ENCODE results near the gene OST4. TPM values are rescaled to one million over a fixed set of nuclear protein-coding genes. Genes with fewer than 3 reads are reported as not detected.

OST4 gene
- total RNA-seq, 1 experiment from 2014 or later, result 166 TPM

DNA sequence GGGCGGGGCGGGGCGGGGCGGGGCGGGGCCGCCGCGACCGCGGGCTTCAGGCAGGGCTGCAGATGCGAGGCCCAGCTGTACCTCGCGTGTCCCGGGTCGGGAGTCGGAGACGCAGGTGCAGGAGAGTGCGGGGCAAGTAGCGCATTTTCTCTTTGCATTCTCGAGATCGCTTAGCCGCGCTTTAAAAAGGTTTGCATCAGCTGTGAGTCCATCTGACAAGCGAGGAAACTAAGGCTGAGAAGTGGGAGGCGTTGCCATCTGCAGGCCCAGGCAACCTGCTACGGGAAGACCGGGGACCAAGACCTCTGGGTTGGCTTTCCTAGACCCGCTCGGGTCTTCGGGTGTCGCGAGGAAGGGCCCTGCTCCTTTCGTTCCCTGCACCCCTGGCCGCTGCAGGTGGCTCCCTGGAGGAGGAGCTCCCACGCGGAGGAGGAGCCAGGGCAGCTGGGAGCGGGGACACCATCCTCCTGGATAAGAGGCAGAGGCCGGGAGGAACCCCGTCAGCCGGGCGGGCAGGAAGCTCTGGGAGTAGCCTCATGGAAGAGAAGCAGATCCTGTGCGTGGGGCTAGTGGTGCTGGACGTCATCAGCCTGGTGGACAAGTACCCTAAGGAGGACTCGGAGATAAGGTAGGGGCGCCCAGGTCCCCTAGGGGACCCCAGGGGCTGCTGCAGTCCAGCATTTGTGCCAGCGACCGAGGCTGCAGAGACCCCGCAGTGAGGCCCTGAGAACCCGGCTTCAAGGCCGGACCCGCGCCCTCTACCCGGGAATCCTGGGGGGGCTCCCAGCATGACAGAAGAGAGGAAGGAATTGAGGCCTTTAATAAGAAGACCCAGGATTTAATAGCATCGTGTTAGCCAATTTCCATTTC lies 15.5 kb upstream of the OST4 start, which contains the start of gene KHK:
Gene KHK, plus strand, starts transcription at position 49 of the 870 bp plus-strand sequence. Its CDS starts 488 bp downstream, at position 537.
- Histone ChIP-seq H3K36me3 (ENCODE audit: low read depth) (no peaks in the 10 kb centered on the region), H3K4me1 (replicated peaks; ENCODE audit: insufficient read depth) (peaks cover 18% of the 10 kb centered on the region), H4K20me1 (ENCODE audit: insufficient read depth) (no peaks in the 10 kb centered on the region), H3K4me2 (peak within 1 kb of the TSS; percentile 87), H3K27ac (no peak within 1 kb of the TSS), H3K27me3 (ENCODE audit: insufficient read depth, low read depth) (no peaks in the 10 kb centered on the region), H2AFZ (peak within 1 kb of the TSS; percentile 100), H3K9me3 (ENCODE audit: insufficient read depth, low read depth) (no peaks in the 10 kb centered on the region), H3K4me3 (peak within 1 kb of the TSS; percentile 94), H3K9me2 (ENCODE audit: insufficient read depth) (no peaks in the 10 kb centered on the region), H3F3A (ENCODE audit: insufficient read depth, low read depth) (peaks cover 6% of the 10 kb centered on the region; the same call in 1 of the 2 replicates), H3K79me2 (ENCODE audit: low read depth) (no peaks in the 10 kb centered on the region)
- POLR2A ChIA-PET (ENCODE audit: unreplicated experiment), result interaction anchor here (0.6 to 0.7 kb wide), 4 partner anchors 9 to 1075 kb away, joined by 3 to 5 read pairs (median 3); no protein-coding TSS in a partner anchor
- intact Hi-C loops (cut with micrococcal nuclease; ENCODE audit: unreplicated experiment), result loop anchor here (1.0 kb wide), 2 partner anchors 36 to 126 kb away; partner anchors contain the start of gene AGBL5
- CTCF ChIA-PET, result interaction anchor here (0.5 to 1.5 kb wide), 6 partner anchors 10 to 198 kb away, joined by 3 to 27 read pairs (median 8); no protein-coding TSS in a partner anchor
- no TSS peak for BruUV-seq (replicated peaks)
- TF ChIP-seq CTCF (conservative IDR thresholded peaks at IDR 0.05) (no peak), EZH2 (IDR thresholded peaks at IDR 0.05; ENCODE audit: low read depth) (no peak)
- DNase-seq, result peak; percentile 36 to 53

DNA sequence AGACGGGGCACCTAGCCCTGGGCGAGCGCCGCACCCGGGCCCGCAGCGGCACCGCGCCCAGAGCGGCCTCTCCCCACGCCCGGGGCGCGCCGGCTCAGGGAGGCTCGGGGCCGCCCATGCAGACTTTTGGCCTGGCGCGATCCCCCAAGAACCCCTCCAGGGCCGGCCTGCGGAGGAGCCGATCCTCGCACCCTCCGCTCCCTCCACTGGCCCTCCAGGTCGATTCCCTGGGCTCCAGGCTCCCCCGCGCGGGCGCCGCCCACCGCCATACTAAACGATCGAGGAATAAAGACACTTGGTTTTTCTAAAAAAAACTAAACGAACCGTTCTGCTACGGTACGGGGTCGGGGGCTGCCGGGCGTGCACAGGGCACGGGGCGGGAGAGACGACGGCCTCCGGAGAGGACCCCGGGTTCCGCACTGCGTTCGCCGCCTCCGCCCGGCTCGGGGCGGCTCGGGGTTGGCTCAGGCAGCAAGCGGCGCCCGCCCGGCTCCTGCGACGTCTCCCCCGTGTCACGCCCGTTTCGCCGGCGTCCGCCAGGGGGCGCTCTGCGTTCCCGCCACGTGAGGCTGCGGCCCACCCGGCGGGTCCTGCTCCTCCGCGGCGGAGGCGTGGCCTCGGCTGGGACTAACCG lies 14.8 kb upstream of the OST4 start:
- no peaks in the 10 kb centered on the region for H3K9me2 ChIP-seq (ENCODE audit: insufficient read depth)
- H3K4me1 ChIP-seq (replicated peaks; ENCODE audit: insufficient read depth), result peaks cover 25% of the 10 kb centered on the region
- peak overlapping the region; percentile 94 for H3K4me3 ChIP-seq
- intact Hi-C loops (cut with micrococcal nuclease; ENCODE audit: unreplicated experiment), result loop anchor here (1.0 kb wide), 2 partner anchors 35 to 125 kb away; partner anchors contain the start of gene AGBL5
- H3K27ac ChIP-seq, result no peak overlapping the region
- no peaks in the 10 kb centered on the region for H4K20me1 ChIP-seq (ENCODE audit: insufficient read depth)
- peak overlapping the region; percentile 100 for H2AFZ ChIP-seq
- H3K4me2 ChIP-seq, result peak overlapping the region; percentile 87
- BruUV-seq (replicated peaks), result no TSS peak
- no peaks in the 10 kb centered on the region for H3K36me3 ChIP-seq (ENCODE audit: low read depth)
- TF ChIP-seq CTCF (conservative IDR thresholded peaks at IDR 0.05) (peak; percentile 76), EZH2 (IDR thresholded peaks at IDR 0.05; ENCODE audit: low read depth) (no peak)
- POLR2A ChIA-PET (ENCODE audit: unreplicated experiment), result no interaction called here
- DNase-seq, result peak; percentile 79 to 97
- H3K27me3 ChIP-seq (ENCODE audit: insufficient read depth, low read depth), result no peaks in the 10 kb centered on the region
- CTCF ChIA-PET, result interaction anchor here (0.5 to 1.5 kb wide), 4 partner anchors 11 to 197 kb away, joined by 3 to 27 read pairs (median 4); no protein-coding TSS in a partner anchor
- no peaks in the 10 kb centered on the region for H3K79me2 ChIP-seq (ENCODE audit: low read depth)
- no peaks in the 10 kb centered on the region for H3K9me3 ChIP-seq (ENCODE audit: insufficient read depth, low read depth)
- peaks cover 9% of the 10 kb centered on the region; the same call in 1 of the 2 replicates for H3F3A ChIP-seq (ENCODE audit: insufficient read depth, low read depth)

- Histone ChIP-seq H3K27me3 (ENCODE audit: insufficient read depth, low read depth) (no peaks in the 10 kb centered on the region), H3K9me2 (ENCODE audit: insufficient read depth) (no peaks in the 10 kb centered on the region), H3K36me3 (ENCODE audit: low read depth) (no peaks in the 10 kb centered on the region), H3K4me3 (peak overlapping the region; percentile 94), H3K4me1 (replicated peaks; ENCODE audit: insufficient read depth) (peaks cover 25% of the 10 kb centered on the region), H3K9me3 (ENCODE audit: insufficient read depth, low read depth) (no peaks in the 10 kb centered on the region), H3F3A (ENCODE audit: insufficient read depth, low read depth) (peaks cover 9% of the 10 kb centered on the region; the same call in 1 of the 2 replicates), H3K79me2 (ENCODE audit: low read depth) (no peaks in the 10 kb centered on the region), H2AFZ (peak overlapping the region; percentile 100), H3K4me2 (peak overlapping the region; percentile 87), H3K27ac (no peak overlapping the region), H4K20me1 (ENCODE audit: insufficient read depth) (no peaks in the 10 kb centered on the region)
- peak; percentile 39 to 63 for DNase-seq
- intact Hi-C loops (cut with micrococcal nuclease; ENCODE audit: unreplicated experiment), result loop anchor here (1.0 to 2.0 kb wide), 4 partner anchors 34 to 239 kb away; partner anchors contain the start of gene AGBL5
- ChIA-PET POLR2A (ENCODE audit: unreplicated experiment) (no interaction called here), CTCF (interaction anchor here (0.6 to 1.5 kb wide), 3 partner anchors 68 to 1112 kb away, joined by 3 to 6 read pairs (median 4); no protein-coding TSS in a partner anchor)
- no peak for TF ChIP-seq CTCF (conservative IDR thresholded peaks at IDR 0.05)
- no peak for TF ChIP-seq EZH2 (IDR thresholded peaks at IDR 0.05; ENCODE audit: low read depth)
- no TSS peak for BruUV-seq (replicated peaks)
Observed at GRCh38 chr2:27085673-27086089, 14.2 kb upstream of the OST4 start.

Measured in PC-9 (cell line).